ENCODE data around the gene ASCC3.

GRCh38 chr6:100833972-100834574 is 47.1 kb downstream of the ASCC3 start:
- TF ChIP-seq CTCF (IDR thresholded peaks at IDR 0.05; ENCODE audit: extremely low read depth in 1 of 2, insufficient read depth in 1 of 2, low read depth in 1 of 2, low read length in 2 of 2) (no peak), POLR2A (IDR thresholded peaks at IDR 0.05; ENCODE audit: low read depth, low read length) (no peak), POLR2AphosphoS5 (IDR thresholded peaks at IDR 0.05; ENCODE audit: insufficient read depth, low read depth, low read length) (no peak), JUN (IDR thresholded peaks at IDR 0.05; ENCODE audit: borderline replicate concordance, insufficient read depth, insufficient read length, low read depth) (no peak), EZH2 (IDR thresholded peaks at IDR 0.05; ENCODE audit: borderline replicate concordance, low read depth, low read length, severe bottlenecking) (no peak), MYC (IDR thresholded peaks at IDR 0.05; ENCODE audit: low read depth, low read length) (no peak)
- TF ChIP-seq, protein P1, sequence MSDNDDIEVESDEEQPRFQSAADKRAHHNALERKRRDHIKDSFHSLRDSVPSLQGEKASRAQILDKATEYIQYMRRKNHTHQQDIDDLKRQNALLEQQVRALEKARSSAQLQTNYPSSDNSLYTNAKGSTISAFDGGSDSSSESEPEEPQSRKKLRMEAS (IDR thresholded peaks at IDR 0.05; ENCODE audit: insufficient read depth, insufficient read length) = no peak
